NCI-H82 (cell line): ENCODE measurements around the gene HNRNPU.

Source experiments
- DNase-seq: peaks from one replicate; lab custom pipeline; 2025; lab: John Stamatoyannopoulos, UW

Gene HNRNPU

GRCh38 chr1:244864253-244865027 lies at the start of gene HNRNPU:
TSS of gene HNRNPU (minus strand) at chr1:244864543. CDS start at chr1:244864307, 236 bp downstream.
- peak; percentile 99 for DNase-seq

GRCh38 chr1:244913806-244914205 lies 49.5 kb upstream of the HNRNPU start:
- no peak for DNase-seq

GRCh38 chr1:244904119-244904518 lies 39.8 kb upstream of the HNRNPU start:
- DNase-seq, result no peak

GRCh38 chr1:244901400-244902015 lies 37.2 kb upstream of the HNRNPU start:
- DNase-seq, result no peak

- no peak for DNase-seq
Measured at GRCh38 chr1:244897476-244898254, 33.3 kb upstream of the HNRNPU start.

- DNase-seq, result no peak
Measured at GRCh38 chr1:244896550-244896949, 32.2 kb upstream of the HNRNPU start.

GRCh38 chr1:244893836-244894235 lies 29.5 kb upstream of the HNRNPU start:
- DNase-seq, result no peak

GRCh38 chr1:244887281-244887680 lies 22.9 kb upstream of the HNRNPU start:
- no peak for DNase-seq

GRCh38 chr1:244881552-244882280 lies 17.4 kb upstream of the HNRNPU start:
- DNase-seq, result no peak

- DNase-seq, result no peak
Measured at GRCh38 chr1:244878681-244879080, 14.3 kb upstream of the HNRNPU start.

- DNase-seq, result no peak
Measured at GRCh38 chr1:244876228-244876910, 12.0 kb upstream of the HNRNPU start.

- no peak for DNase-seq
Measured at GRCh38 chr1:244874974-244875579, 10.7 kb upstream of the HNRNPU start.

- no peak for DNase-seq
Measured at GRCh38 chr1:244869950-244870349, 5.6 kb upstream of the HNRNPU start.

- no peak for DNase-seq
Measured at GRCh38 chr1:244869364-244869827, 5.1 kb upstream of the HNRNPU start.

GRCh38 chr1:244868484-244869363 lies 4.4 kb upstream of the HNRNPU start:
- peak; percentile 30 for DNase-seq

- no peak for DNase-seq
Measured at GRCh38 chr1:244866355-244866754, 2.0 kb upstream of the HNRNPU start.

- no peak for DNase-seq
Measured at GRCh38 chr1:244865820-244866219, 1.5 kb upstream of the HNRNPU start.

- peak; percentile 82 for DNase-seq
Measured at GRCh38 chr1:244865028-244865371, 657 bp upstream of the HNRNPU start.

GRCh38 chr1:244863491-244864252 lies 671 bp downstream of the HNRNPU start:
- no peak for DNase-seq
